PFSK-1 (cell line): ENCODE results near the gene GALNT18.

ENCODE experiments used
- FOXP2 ChIP-seq: optimal IDR thresholded peaks from 2 replicates; pipeline ENCODE3; 2011; ENCODE audit warnings: borderline replicate concordance, control low read depth, inconsistent platforms; ENCODE audit not compliant: insufficient read depth; ENCODE audit errors: extremely low read length, extremely low read depth
- POLR2AphosphoS5 ChIP-seq: IDR thresholded peaks from 2 replicates; pipeline ENCODE4 v1.6.1; 2012; ENCODE audit warnings: low read depth, mild to moderate bottlenecking, control low read depth, low read length, moderate library complexity
- REST ChIP-seq, 2 experiments: IDR thresholded peaks; 2 replicates each; pipeline versions ENCODE4 v1.6.1 to v1.8.0; 2011 to 2012; ENCODE audit warnings: low read depth in 2 of 2, low read length in 2 of 2, control low read depth in 1 of 2, inconsistent platforms in 1 of 2, mild to moderate bottlenecking in 1 of 2, moderate library complexity in 1 of 2; ENCODE audit not compliant: insufficient read depth in 1 of 2
- TAF1 ChIP-seq: IDR thresholded peaks from 2 replicates; pipeline ENCODE4 v1.6.1; 2012; ENCODE audit warnings: low read length, control low read depth, borderline replicate concordance; ENCODE audit not compliant: insufficient read depth

GRCh38 chr11:11635443-11635842 is 13.6 kb upstream of the GALNT18 start:
- TF ChIP-seq POLR2AphosphoS5 (no peak), TAF1 (no peak), REST (IDR thresholded peaks at IDR 0.05; ENCODE audit: insufficient read depth in 1 of 2, low read depth in 2 of 2, low read length in 2 of 2) (no peak), FOXP2 (no peak)
